T1000 (cell line): ENCODE measurements around the gene PDE11A.
A peak's percentile ranks its signal among the peaks of the same experiment; 100 is the strongest.

ENCODE experiments used
- DNase-seq: peaks from one replicate; lab custom pipeline; 2025; ENCODE audit warnings: mixed read lengths; lab: John Stamatoyannopoulos, UW

The PDE11A gene

GRCh38 chr2:177759443-177759842, 313.1 kb downstream of the PDE11A start:
- DNase-seq = no peak

- peak; percentile 31 for DNase-seq
Measured at GRCh38 chr2:177758591-177759371, 313.8 kb downstream of the PDE11A start.

- no peak for DNase-seq
Measured at GRCh38 chr2:177756336-177756735, 316.2 kb downstream of the PDE11A start.

GRCh38 chr2:177754492-177754873, 318.1 kb downstream of the PDE11A start:
- DNase-seq = no peak

- no peak for DNase-seq
Measured at GRCh38 chr2:177753682-177754491, 318.7 kb downstream of the PDE11A start.

GRCh38 chr2:177748360-177748759, 324.2 kb downstream of the PDE11A start:
- no peak for DNase-seq

GRCh38 chr2:177747384-177747783, 325.2 kb downstream of the PDE11A start:
- no peak for DNase-seq

GRCh38 chr2:177746358-177746757, 326.2 kb downstream of the PDE11A start:
- DNase-seq = no peak

- DNase-seq = no peak
Measured at GRCh38 chr2:177745531-177745930, 327.0 kb downstream of the PDE11A start.

GRCh38 chr2:177742851-177743250, 329.7 kb downstream of the PDE11A start:
- DNase-seq = no peak

GRCh38 chr2:177741866-177742265, 330.7 kb downstream of the PDE11A start:
- no peak for DNase-seq

GRCh38 chr2:177740700-177741099, 331.9 kb downstream of the PDE11A start:
- no peak for DNase-seq

GRCh38 chr2:177738461-177739235, 333.9 kb downstream of the PDE11A start:
- DNase-seq = no peak

GRCh38 chr2:177735318-177735803, 337.2 kb downstream of the PDE11A start:
- no peak for DNase-seq

GRCh38 chr2:177733322-177733855, 339.2 kb downstream of the PDE11A start:
- no peak for DNase-seq

- no peak for DNase-seq
Measured at GRCh38 chr2:177731384-177731783, 341.2 kb downstream of the PDE11A start.

GRCh38 chr2:177730792-177731191, 341.8 kb downstream of the PDE11A start:
- no peak for DNase-seq

- no peak for DNase-seq
Measured at GRCh38 chr2:177730363-177730762, 342.2 kb downstream of the PDE11A start.

GRCh38 chr2:177728920-177729319, 343.7 kb downstream of the PDE11A start:
- DNase-seq = no peak

- no peak for DNase-seq
Measured at GRCh38 chr2:177728399-177728765, 344.2 kb downstream of the PDE11A start.

- DNase-seq = no peak
Measured at GRCh38 chr2:177727577-177728398, 344.8 kb downstream of the PDE11A start.
